Measurements from ENCODE around the gene PLCB2.

PLCB2 gene

DNA sequence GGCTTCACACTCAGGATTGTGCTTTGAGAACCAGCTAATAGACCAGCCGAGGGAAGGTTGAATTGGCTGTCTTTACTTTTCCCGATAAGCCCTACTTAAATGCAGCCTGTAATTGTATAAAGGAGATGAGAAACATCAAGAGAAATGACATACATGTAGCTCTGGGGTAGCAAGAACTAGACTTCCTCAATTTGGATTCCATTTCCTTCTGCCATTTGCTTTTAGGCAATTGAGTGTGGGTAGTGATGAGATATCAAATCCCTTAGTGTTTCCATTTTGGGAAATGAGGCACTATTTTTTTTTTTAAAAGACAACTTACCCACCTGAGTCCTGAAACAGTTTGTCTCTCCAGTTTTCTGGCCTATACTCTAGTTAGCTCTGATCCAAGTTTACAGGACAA, 18.0 kb upstream of the PLCB2 start:
- Mint-ChIP-seq H3K27ac (peak overlapping the region; percentile 85), H3K4me3 (peak overlapping the region; percentile 82)
- intact Hi-C loops (cut with micrococcal nuclease) = no loop called here

DNA sequence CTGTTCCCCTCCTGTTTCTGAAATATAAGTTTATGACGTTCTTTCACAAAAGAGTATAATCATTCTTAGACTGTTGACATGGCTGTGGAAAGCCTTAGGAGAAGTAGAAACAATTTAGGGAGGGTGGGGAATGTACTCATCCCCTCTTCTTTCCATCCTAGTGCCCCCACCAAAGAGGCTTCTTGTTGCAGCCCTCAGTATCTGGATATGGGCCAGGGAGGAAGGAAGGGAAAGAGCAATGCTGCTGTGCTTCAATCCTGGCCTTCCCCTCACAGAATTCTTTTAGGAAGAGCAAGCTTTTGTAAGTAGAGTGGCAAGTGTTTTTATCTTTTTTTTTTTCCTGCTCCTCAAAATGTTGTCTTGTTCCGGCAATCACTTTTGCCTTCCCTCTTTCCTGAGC, 17.5 kb upstream of the PLCB2 start:
- Mint-ChIP-seq H3K27ac (peak overlapping the region; percentile 85), H3K9me3 (no peaks in the 10 kb centered on the region), H3K4me3 (peak overlapping the region; percentile 82), H3K36me3 (ENCODE audit: low read depth) (peaks cover 58% of the 10 kb centered on the region), H3K4me1 (ENCODE audit: low read depth) (peaks cover 81% of the 10 kb centered on the region), H3K27me3 (no peaks in the 10 kb centered on the region)
- intact Hi-C loops (cut with micrococcal nuclease) = no loop called here

More for the DNA sequence above, 18.0 kb upstream of the PLCB2 start:
- Mint-ChIP-seq H3K36me3 (ENCODE audit: low read depth) (peaks cover 63% of the 10 kb centered on the region), H3K27me3 (no peaks in the 10 kb centered on the region), H3K4me1 (ENCODE audit: low read depth) (peaks cover 82% of the 10 kb centered on the region), H3K9me3 (no peaks in the 10 kb centered on the region)

DNA sequence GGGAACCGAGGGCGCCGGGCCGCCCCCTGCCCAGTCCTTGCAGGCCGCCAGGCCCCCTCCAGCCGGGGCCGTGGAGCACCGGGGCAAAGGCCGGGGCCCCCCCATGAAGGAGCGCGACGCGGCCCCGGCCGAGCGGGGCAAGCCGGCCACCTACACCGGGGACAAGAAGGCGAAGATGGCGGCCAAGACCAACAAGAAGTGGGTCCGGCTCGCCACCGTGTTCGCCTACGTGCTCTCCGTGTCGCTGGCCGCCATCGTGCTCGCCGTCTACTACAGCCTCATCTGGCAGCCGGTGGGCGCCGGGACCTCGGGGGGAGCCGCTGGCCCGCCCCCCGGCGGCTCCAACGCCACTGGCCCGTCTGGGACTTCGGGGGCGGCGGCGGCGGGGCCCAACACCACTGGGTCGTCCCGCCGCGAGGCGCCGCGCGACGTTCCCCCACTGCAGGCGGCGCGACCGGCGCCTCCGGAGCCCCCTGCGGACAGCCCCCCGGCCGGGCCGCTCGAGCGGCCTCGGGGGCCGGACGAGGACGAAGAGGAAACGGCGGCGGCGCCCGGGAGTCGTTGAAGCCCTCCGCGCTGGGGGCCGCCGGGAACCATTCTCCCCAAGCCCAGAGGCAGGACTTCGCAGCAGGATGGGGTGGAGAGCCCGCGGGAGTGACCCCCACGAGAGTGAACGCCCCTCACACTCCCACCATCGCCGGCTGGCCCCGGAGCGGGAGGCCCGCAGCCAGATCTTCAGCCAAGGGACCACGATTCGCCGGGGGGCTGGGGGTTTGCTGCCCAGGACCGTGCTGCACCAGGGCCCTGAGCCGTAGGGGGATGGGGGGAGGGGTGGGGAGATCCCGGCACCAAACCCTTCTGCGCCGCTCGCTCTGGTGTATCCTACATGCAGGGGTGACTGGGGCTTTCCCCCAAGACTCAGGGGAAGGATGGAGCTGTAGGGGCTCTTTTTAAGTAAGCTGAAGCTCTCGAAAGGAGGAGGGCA, 16.5 kb upstream of the PLCB2 start:
- H3K27ac Mint-ChIP-seq = peak overlapping the region; percentile 85
- H3K36me3 Mint-ChIP-seq (ENCODE audit: low read depth) = peaks cover 48% of the 10 kb centered on the region
- H3K27me3 Mint-ChIP-seq = no peaks in the 10 kb centered on the region
- peaks cover 78% of the 10 kb centered on the region for H3K4me1 Mint-ChIP-seq (ENCODE audit: low read depth)
- no peaks in the 10 kb centered on the region for H3K9me3 Mint-ChIP-seq
- intact Hi-C loops (cut with micrococcal nuclease) = loop anchor here (1.0 kb wide), 1 partner anchor 10 kb away; no protein-coding TSS in a partner anchor
- H3K4me3 Mint-ChIP-seq = peak overlapping the region; percentile 82

- Mint-ChIP-seq H3K9me3 (no peaks in the 10 kb centered on the region), H3K36me3 (ENCODE audit: low read depth) (peaks cover 40% of the 10 kb centered on the region), H3K27me3 (no peaks in the 10 kb centered on the region), H3K4me3 (peak within 1 kb of the TSS; percentile 82), H3K4me1 (ENCODE audit: low read depth) (peaks cover 69% of the 10 kb centered on the region), H3K27ac (peak within 1 kb of the TSS; percentile 85)
- intact Hi-C loops (cut with micrococcal nuclease) = loop anchor here (1.0 kb wide), 1 partner anchor 11 kb away; no protein-coding TSS in a partner anchor
Measured at GRCh38 chr15:40323239-40323952, 15.7 kb upstream of the PLCB2 start, which contains the start of gene INAFM2. Gene INAFM2 (plus strand): TSS chr15:40323692. CDS start chr15:40324056, 364 bp downstream.

- Mint-ChIP-seq H3K36me3 (ENCODE audit: low read depth) (peaks cover 33% of the 10 kb centered on the region), H3K4me1 (ENCODE audit: low read depth) (peaks cover 62% of the 10 kb centered on the region), H3K27me3 (no peaks in the 10 kb centered on the region), H3K27ac (peak overlapping the region; percentile 78), H3K9me3 (no peaks in the 10 kb centered on the region), H3K4me3 (peak overlapping the region; percentile 71)
- intact Hi-C loops (cut with micrococcal nuclease) = loop anchor here (1.0 kb wide), 1 partner anchor 12 kb away; no protein-coding TSS in a partner anchor
Measured at GRCh38 chr15:40322531-40323238, 14.9 kb upstream of the PLCB2 start.

GRCh38 chr15:40320931-40321371, 13.2 kb upstream of the PLCB2 start:
- peaks cover 5% of the 10 kb centered on the region for H3K27me3 Mint-ChIP-seq
- H3K4me1 Mint-ChIP-seq (ENCODE audit: low read depth) = peaks cover 56% of the 10 kb centered on the region
- H3K4me3 Mint-ChIP-seq = no peak overlapping the region
- H3K27ac Mint-ChIP-seq = peak overlapping the region; percentile 65
- H3K36me3 Mint-ChIP-seq (ENCODE audit: low read depth) = peaks cover 15% of the 10 kb centered on the region
- intact Hi-C loops (cut with micrococcal nuclease) = no loop called here
- H3K9me3 Mint-ChIP-seq = no peaks in the 10 kb centered on the region

DNA sequence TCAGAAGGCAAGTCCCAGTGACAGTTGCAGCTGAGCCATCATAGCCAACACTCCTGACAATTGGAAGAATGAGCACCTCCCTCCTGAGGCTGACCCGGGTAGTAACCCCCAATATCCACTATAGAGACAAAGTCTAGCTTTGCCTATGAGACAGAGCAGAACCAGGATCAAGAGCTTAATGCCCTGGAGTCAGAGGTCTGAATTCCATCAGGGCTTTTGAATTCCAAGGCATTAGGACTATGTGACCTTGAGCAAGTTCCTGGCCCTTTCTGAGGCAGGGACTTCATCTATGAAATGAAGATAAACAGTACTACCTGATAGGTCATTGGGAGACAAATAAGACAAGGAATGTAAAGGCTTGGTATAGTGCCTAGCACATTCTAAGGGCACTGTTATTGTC, 12.7 kb upstream of the PLCB2 start:
- H3K27ac Mint-ChIP-seq = peak overlapping the region; percentile 65
- intact Hi-C loops (cut with micrococcal nuclease) = no loop called here

DNA sequence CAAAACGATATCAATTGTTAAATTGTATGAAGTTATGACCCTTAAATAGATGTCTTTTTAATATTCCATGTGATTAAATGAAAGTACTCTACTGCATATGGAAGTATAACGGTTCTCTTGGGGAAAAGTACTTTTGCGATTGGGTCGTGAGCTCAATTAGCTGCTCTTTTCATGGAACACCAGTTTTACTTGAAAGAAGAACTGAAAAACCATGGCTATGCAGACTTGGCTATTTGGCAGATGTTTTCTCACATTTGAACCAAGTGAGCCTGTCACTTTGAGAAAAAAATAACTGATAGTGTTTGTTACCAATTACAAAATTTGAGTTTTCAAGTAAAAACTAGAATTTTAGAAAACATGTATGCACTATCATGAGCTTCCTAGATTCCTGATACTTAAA, 9.8 kb upstream of the PLCB2 start:
- H3K27ac Mint-ChIP-seq = peak overlapping the region; percentile 73
- H3K9me3 Mint-ChIP-seq = no peaks in the 10 kb centered on the region
- H3K4me3 Mint-ChIP-seq = no peak overlapping the region
- peaks cover 16% of the 10 kb centered on the region for H3K27me3 Mint-ChIP-seq
- H3K4me1 Mint-ChIP-seq (ENCODE audit: low read depth) = peaks cover 70% of the 10 kb centered on the region
- intact Hi-C loops (cut with micrococcal nuclease) = no loop called here
- H3K36me3 Mint-ChIP-seq (ENCODE audit: low read depth) = no peaks in the 10 kb centered on the region

More for the DNA sequence above, 12.7 kb upstream of the PLCB2 start:
- Mint-ChIP-seq H3K36me3 (ENCODE audit: low read depth) (peaks cover 10% of the 10 kb centered on the region), H3K4me1 (ENCODE audit: low read depth) (peaks cover 54% of the 10 kb centered on the region), H3K4me3 (no peak overlapping the region), H3K9me3 (no peaks in the 10 kb centered on the region), H3K27me3 (peaks cover 10% of the 10 kb centered on the region)

GRCh38 chr15:40316931-40317330, 9.2 kb upstream of the PLCB2 start:
- no peaks in the 10 kb centered on the region for H3K36me3 Mint-ChIP-seq (ENCODE audit: low read depth)
- H3K27ac Mint-ChIP-seq = peak overlapping the region; percentile 73
- H3K9me3 Mint-ChIP-seq = no peaks in the 10 kb centered on the region
- peaks cover 70% of the 10 kb centered on the region for H3K4me1 Mint-ChIP-seq (ENCODE audit: low read depth)
- peaks cover 23% of the 10 kb centered on the region for H3K27me3 Mint-ChIP-seq
- intact Hi-C loops (cut with micrococcal nuclease) = no loop called here
- no peak overlapping the region for H3K4me3 Mint-ChIP-seq

GRCh38 chr15:40314723-40315276, 7.1 kb upstream of the PLCB2 start:
- H3K4me1 Mint-ChIP-seq (ENCODE audit: low read depth) = peaks cover 55% of the 10 kb centered on the region
- peaks cover 25% of the 10 kb centered on the region for H3K27me3 Mint-ChIP-seq
- no peaks in the 10 kb centered on the region for H3K36me3 Mint-ChIP-seq (ENCODE audit: low read depth)
- H3K27ac Mint-ChIP-seq = peak overlapping the region; percentile 73
- H3K9me3 Mint-ChIP-seq = no peaks in the 10 kb centered on the region
- intact Hi-C loops (cut with micrococcal nuclease) = no loop called here
- no peak overlapping the region for H3K4me3 Mint-ChIP-seq

DNA sequence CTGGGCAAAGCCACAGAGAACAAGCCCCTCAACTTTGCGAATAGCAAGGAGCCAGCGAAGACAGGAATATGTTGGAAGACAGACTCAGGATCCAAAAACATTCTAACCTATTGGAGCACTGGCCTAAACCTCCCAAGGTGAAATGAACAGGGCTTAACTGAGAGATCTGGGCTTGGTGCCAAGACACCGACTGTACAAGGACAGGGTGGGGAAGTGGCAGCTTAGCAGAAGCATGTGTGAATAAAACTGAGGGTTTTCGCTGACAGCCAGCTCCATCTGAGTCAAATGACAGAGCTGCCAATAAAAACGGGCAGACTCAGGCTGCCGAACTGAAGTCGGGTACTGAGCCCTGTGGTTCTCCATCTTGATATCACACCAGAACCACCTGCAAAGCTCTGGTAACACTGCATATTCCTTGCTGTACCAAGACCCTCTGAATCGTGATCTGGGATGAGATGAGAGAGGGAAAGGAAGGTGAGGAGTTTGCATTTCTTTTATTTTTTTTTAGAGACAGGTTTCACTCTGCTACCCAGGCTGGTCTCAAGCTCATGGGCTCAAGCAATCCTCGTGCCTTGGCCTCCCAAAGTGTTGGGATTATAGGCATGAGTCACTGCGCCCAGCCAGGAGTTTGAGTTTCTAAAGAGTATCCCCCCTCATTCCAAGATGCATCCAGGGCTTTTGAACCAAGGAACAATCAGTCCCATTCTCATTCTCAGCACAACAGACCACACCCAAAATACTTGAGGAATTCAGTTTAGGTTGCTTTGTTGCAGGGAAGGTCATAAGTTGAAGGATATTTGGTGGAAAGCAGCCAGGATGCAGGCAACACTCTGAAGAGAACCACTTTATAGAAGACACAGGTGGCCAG, 6.0 kb upstream of the PLCB2 start:
- Mint-ChIP-seq H3K4me1 (ENCODE audit: low read depth) (peaks cover 63% of the 10 kb centered on the region), H3K4me3 (no peak overlapping the region), H3K27me3 (peaks cover 25% of the 10 kb centered on the region), H3K9me3 (no peaks in the 10 kb centered on the region), H3K36me3 (ENCODE audit: low read depth) (no peaks in the 10 kb centered on the region), H3K27ac (peak overlapping the region; percentile 73)
- intact Hi-C loops (cut with micrococcal nuclease) = no loop called here

DNA sequence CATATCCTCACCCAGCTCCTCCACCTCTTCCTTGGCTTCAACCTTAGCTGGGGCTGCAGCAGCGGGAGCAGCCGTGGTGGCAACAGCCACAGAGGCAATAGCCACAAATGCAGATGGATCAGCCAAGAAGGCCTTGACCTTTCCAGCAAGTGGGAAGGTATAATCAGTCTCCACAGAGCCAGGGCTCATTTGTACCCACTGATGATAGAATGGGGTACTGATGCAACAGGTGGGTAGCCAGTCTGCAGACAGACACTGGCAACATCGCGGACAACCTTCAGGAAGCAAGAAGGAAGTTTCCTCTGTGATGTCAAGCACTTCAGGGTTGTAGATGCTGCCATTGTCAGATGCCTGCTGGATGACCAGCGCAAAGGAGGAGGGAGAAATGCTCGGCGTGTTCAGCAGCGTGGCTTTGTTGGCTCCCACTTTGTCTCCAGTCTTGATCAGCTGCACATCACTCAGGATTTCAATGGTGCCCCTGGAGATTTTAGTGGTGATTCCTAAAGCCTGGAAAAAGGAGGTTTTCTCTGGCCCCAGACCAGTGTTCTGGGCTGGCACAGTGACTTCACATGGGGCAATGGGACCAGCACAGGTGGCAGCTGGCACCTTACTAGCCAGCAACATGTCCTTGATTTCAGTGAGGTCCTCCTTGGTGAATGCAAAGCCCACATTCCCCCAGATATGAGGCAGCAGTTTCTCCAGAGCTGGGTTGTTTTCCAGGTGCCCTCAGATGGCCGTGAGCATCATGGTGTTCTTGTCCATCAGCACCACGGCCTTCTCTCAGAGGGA, 4.8 kb upstream of the PLCB2 start:
- Mint-ChIP-seq H3K9me3 (no peaks in the 10 kb centered on the region), H3K27me3 (peaks cover 25% of the 10 kb centered on the region), H3K36me3 (ENCODE audit: low read depth) (peaks cover 6% of the 10 kb centered on the region), H3K4me3 (no peak overlapping the region), H3K27ac (no peak overlapping the region), H3K4me1 (ENCODE audit: low read depth) (peaks cover 67% of the 10 kb centered on the region)
- intact Hi-C loops (cut with micrococcal nuclease) = no loop called here

Data from dendritic cell treated with granulocyte-macrophage colony-stimulating factor and Interleukin-4, amounts not matched to agents 40 ng/mL and 50 ng/mL, for 4 days (primary cell).